Activated CD4-positive, alpha-beta memory T cell treated with anti-CD3 and anti-CD28 coated beads for 36 hours (primary cell): Measurements from ENCODE around the gene PDE4B. TPM values are rescaled to one million over a fixed set of nuclear protein-coding genes. Genes with fewer than 3 reads are reported as not detected.

ENCODE experiments used
- CTCF ChIA-PET: fragments of 350-600 bp; sonication (Branson Sonifier 250); formaldehyde crosslinking; loops from one replicate; lab custom pipeline; 2021; ENCODE audit warnings: antibody characterized with exemption, inconsistent platforms; lab: Charles Lee
- POLR2A ChIA-PET: fragments of 350-600 bp; sonication (Branson Sonifier 250); formaldehyde crosslinking; loops from one replicate; lab custom pipeline; 2021; ENCODE audit warnings: antibody characterized with exemption; lab: Charles Lee
- DNase-seq: peaks from one replicate; pipeline ENCODE4 v3.0.0-alpha.2; 2020
- H3K27ac Mint-ChIP-seq: one replicate; pipeline ENCODE4 v1.8.0; 2021; ENCODE audit warnings: mixed read lengths
- H3K27me3 Mint-ChIP-seq: one replicate; pipeline ENCODE4 v1.8.0; 2021; ENCODE audit warnings: mixed read lengths
- H3K36me3 Mint-ChIP-seq: one replicate; pipeline ENCODE4 v1.8.0; 2021; ENCODE audit warnings: mixed read lengths
- H3K4me1 Mint-ChIP-seq: one replicate; pipeline ENCODE4 v1.8.0; 2021; ENCODE audit warnings: low read depth, mixed read lengths
- H3K4me3 Mint-ChIP-seq: one replicate; pipeline ENCODE4 v1.8.0; 2021; ENCODE audit warnings: mild to moderate bottlenecking, mixed read lengths
- H3K9me3 Mint-ChIP-seq: one replicate; pipeline ENCODE4 v1.8.0; 2021; ENCODE audit warnings: mixed read lengths
- intact Hi-C: fragments of 100-400 bp; cut with micrococcal nuclease; formaldehyde crosslinking; loops from one replicate; pipeline ENCODE4 v1.15.1; 2023
- total RNA-seq, 2 experiments: library from RNA; stranded (reverse); gene quantifications; one replicate each; pipeline ENCODE4 v1.2.3, GENCODE V29; 2021

Gene PDE4B
- total RNA-seq, 2 experiments from 2014 or later = 34.7 to 38.3 TPM

GRCh38 chr1:66351913-66352312 is 559.2 kb downstream of the PDE4B start:
- Mint-ChIP-seq H3K9me3 (no peaks in the 10 kb centered on the region), H3K36me3 (peaks cover 35% of the 10 kb centered on the region), H3K27ac (peak overlapping the region; percentile 83), H3K4me1 (peaks cover 93% of the 10 kb centered on the region), H3K4me3 (peak overlapping the region; percentile 41), H3K27me3 (no peaks in the 10 kb centered on the region)
- DNase-seq = no peak
- CTCF ChIA-PET = interaction anchor here (0.6 to 6.1 kb wide), 13 partner anchors 8 to 104 kb away, joined by 3 to 39 read pairs (median 10); no protein-coding TSS in a partner anchor
- POLR2A ChIA-PET = interaction anchor here (0.7 to 4.0 kb wide), 14 partner anchors 9 to 108 kb away, joined by 3 to 70 read pairs (median 10); no protein-coding TSS in a partner anchor
- intact Hi-C loops = loop anchor here (1.0 to 5.0 kb wide), 7 partner anchors 8 to 930 kb away; partner anchors contain the start of genes LEPR and LEPROT

GRCh38 chr1:66352792-66353191 is 560.1 kb downstream of the PDE4B start:
- intact Hi-C loops = loop anchor here (1.0 to 5.0 kb wide), 2 partner anchors 8 to 930 kb away; partner anchors contain the start of genes LEPR and LEPROT
- peak overlapping the region; percentile 83 for H3K27ac Mint-ChIP-seq
- CTCF ChIA-PET = interaction anchor here (1.2 to 6.1 kb wide), 8 partner anchors 10 to 93 kb away, joined by 3 to 39 read pairs (median 16); no protein-coding TSS in a partner anchor
- H3K9me3 Mint-ChIP-seq = no peaks in the 10 kb centered on the region
- peaks cover 41% of the 10 kb centered on the region for H3K36me3 Mint-ChIP-seq
- peak overlapping the region; percentile 25 for H3K4me3 Mint-ChIP-seq
- H3K4me1 Mint-ChIP-seq = peaks cover 95% of the 10 kb centered on the region
- no peaks in the 10 kb centered on the region for H3K27me3 Mint-ChIP-seq
- no peak for DNase-seq
- POLR2A ChIA-PET = interaction anchor here (1.2 to 4.0 kb wide), 5 partner anchors 10 to 84 kb away, joined by 3 to 28 read pairs (median 17); no protein-coding TSS in a partner anchor

- DNase-seq = no peak
- ChIA-PET POLR2A (interaction anchor here (1.2 to 3.9 kb wide), 3 partner anchors 11 to 83 kb away, joined by 3 to 17 read pairs (median 3); no protein-coding TSS in a partner anchor), CTCF (interaction anchor here (1.2 to 6.1 kb wide), 5 partner anchors 14 to 92 kb away, joined by 3 to 39 read pairs (median 21); no protein-coding TSS in a partner anchor)
- H3K27me3 Mint-ChIP-seq = no peaks in the 10 kb centered on the region
- no peaks in the 10 kb centered on the region for H3K9me3 Mint-ChIP-seq
- peaks cover 46% of the 10 kb centered on the region for H3K36me3 Mint-ChIP-seq
- H3K4me3 Mint-ChIP-seq = peak overlapping the region; percentile 25
- peak overlapping the region; percentile 83 for H3K27ac Mint-ChIP-seq
- intact Hi-C loops = loop anchor here (5.0 kb wide), 1 partner anchor 931 kb away; the partner anchor contains the start of genes LEPR and LEPROT
- H3K4me1 Mint-ChIP-seq = peaks cover 95% of the 10 kb centered on the region
Observed at GRCh38 chr1:66353257-66353656, 560.6 kb downstream of the PDE4B start.

- POLR2A ChIA-PET = interaction anchor here (1.4 to 1.5 kb wide), 2 partner anchors 14 to 16 kb away, joined by 3 to 5 read pairs; no protein-coding TSS in a partner anchor
Observed at GRCh38 chr1:66354311-66355201, 561.9 kb downstream of the PDE4B start.

GRCh38 chr1:66355756-66356155 is 563.1 kb downstream of the PDE4B start:
- no peak overlapping the region for H3K4me3 Mint-ChIP-seq
- CTCF ChIA-PET = interaction anchor here (0.9 to 1.4 kb wide), 2 partner anchors 26 to 91 kb away, joined by 3 to 5 read pairs; no protein-coding TSS in a partner anchor
- H3K4me1 Mint-ChIP-seq = peaks cover 93% of the 10 kb centered on the region
- DNase-seq = no peak
- peaks cover 59% of the 10 kb centered on the region for H3K36me3 Mint-ChIP-seq
- intact Hi-C loops = no loop called here
- H3K27ac Mint-ChIP-seq = no peak overlapping the region
- no peaks in the 10 kb centered on the region for H3K27me3 Mint-ChIP-seq
- no peaks in the 10 kb centered on the region for H3K9me3 Mint-ChIP-seq
- POLR2A ChIA-PET = interaction anchor here (1.1 to 1.8 kb wide), 3 partner anchors 9 to 98 kb away, joined by 4 to 5 read pairs (median 5); no protein-coding TSS in a partner anchor

More at GRCh38 chr1:66354311-66355201, 561.9 kb downstream of the PDE4B start:
- H3K9me3 Mint-ChIP-seq = no peaks in the 10 kb centered on the region
- no peak for DNase-seq
- H3K4me3 Mint-ChIP-seq = no peak overlapping the region
- intact Hi-C loops = loop anchor here (5.0 kb wide), 1 partner anchor 932 kb away; the partner anchor contains the start of genes LEPR and LEPROT
- no peaks in the 10 kb centered on the region for H3K27me3 Mint-ChIP-seq
- peaks cover 96% of the 10 kb centered on the region for H3K4me1 Mint-ChIP-seq
- CTCF ChIA-PET = interaction anchor here (6.1 kb wide), 1 partner anchor 82 kb away, joined by 39 read pairs; no protein-coding TSS in a partner anchor
- peaks cover 55% of the 10 kb centered on the region for H3K36me3 Mint-ChIP-seq
- no peak overlapping the region for H3K27ac Mint-ChIP-seq

GRCh38 chr1:66356605-66357004 is 563.9 kb downstream of the PDE4B start:
- CTCF ChIA-PET = interaction anchor here (1.0 to 1.4 kb wide), 3 partner anchors 9 to 90 kb away, joined by 3 to 5 read pairs (median 3); no protein-coding TSS in a partner anchor
- intact Hi-C loops = no loop called here
- no peak for DNase-seq
- no peaks in the 10 kb centered on the region for H3K9me3 Mint-ChIP-seq
- POLR2A ChIA-PET = interaction anchor here (0.9 to 1.8 kb wide), 3 partner anchors 8 to 19 kb away, joined by 3 to 5 read pairs (median 3); no protein-coding TSS in a partner anchor
- H3K36me3 Mint-ChIP-seq = peaks cover 63% of the 10 kb centered on the region
- peaks cover 90% of the 10 kb centered on the region for H3K4me1 Mint-ChIP-seq
- H3K27ac Mint-ChIP-seq = no peak overlapping the region
- no peaks in the 10 kb centered on the region for H3K27me3 Mint-ChIP-seq
- H3K4me3 Mint-ChIP-seq = no peak overlapping the region

- CTCF ChIA-PET = interaction anchor here (0.9 to 1.1 kb wide), 3 partner anchors 9 to 110 kb away, joined by 3 read pairs; no protein-coding TSS in a partner anchor
- H3K4me3 Mint-ChIP-seq = no peak overlapping the region
- intact Hi-C loops = no loop called here
Observed at GRCh38 chr1:66357021-66357420, 564.3 kb downstream of the PDE4B start.

GRCh38 chr1:66357478-66358197 is 564.9 kb downstream of the PDE4B start:
- CTCF ChIA-PET = interaction anchor here (0.9 to 1.0 kb wide), 2 partner anchors 8 to 110 kb away, joined by 3 read pairs; no protein-coding TSS in a partner anchor
- POLR2A ChIA-PET = interaction anchor here (0.8 to 1.1 kb wide), 2 partner anchors 9 to 79 kb away, joined by 3 read pairs; no protein-coding TSS in a partner anchor
- Mint-ChIP-seq H3K27ac (peak overlapping the region; percentile 45), H3K36me3 (peaks cover 67% of the 10 kb centered on the region), H3K4me3 (peak overlapping the region; percentile 11), H3K27me3 (no peaks in the 10 kb centered on the region), H3K4me1 (peaks cover 90% of the 10 kb centered on the region), H3K9me3 (no peaks in the 10 kb centered on the region)
- intact Hi-C loops = no loop called here
- no peak for DNase-seq

More at GRCh38 chr1:66357021-66357420, 564.3 kb downstream of the PDE4B start:
- POLR2A ChIA-PET = interaction anchor here (0.9 to 1.8 kb wide), 3 partner anchors 8 to 18 kb away, joined by 3 to 5 read pairs (median 3); no protein-coding TSS in a partner anchor
- Mint-ChIP-seq H3K27me3 (no peaks in the 10 kb centered on the region), H3K36me3 (peaks cover 66% of the 10 kb centered on the region), H3K27ac (no peak overlapping the region), H3K4me1 (peaks cover 90% of the 10 kb centered on the region), H3K9me3 (no peaks in the 10 kb centered on the region)
- DNase-seq = no peak

- Mint-ChIP-seq H3K36me3 (peaks cover 70% of the 10 kb centered on the region), H3K4me1 (peaks cover 81% of the 10 kb centered on the region), H3K4me3 (no peak overlapping the region), H3K27ac (no peak overlapping the region), H3K27me3 (no peaks in the 10 kb centered on the region), H3K9me3 (no peaks in the 10 kb centered on the region)
- CTCF ChIA-PET = interaction anchor here (1.6 to 2.3 kb wide), 3 partner anchors 9 to 77 kb away, joined by 7 to 11 read pairs (median 9); no protein-coding TSS in a partner anchor
- no peak for DNase-seq
- intact Hi-C loops = no loop called here
- POLR2A ChIA-PET = interaction anchor here (0.7 kb wide), 1 partner anchor 10 kb away, joined by 3 read pairs; no protein-coding TSS in a partner anchor
Observed at GRCh38 chr1:66359269-66359668, 566.6 kb downstream of the PDE4B start.

GRCh38 chr1:66359815-66360214 is 567.1 kb downstream of the PDE4B start:
- CTCF ChIA-PET = interaction anchor here (1.2 to 12.3 kb wide), 9 partner anchors 9 to 106 kb away, joined by 3 to 110 read pairs (median 7); no protein-coding TSS in a partner anchor
- peaks cover 71% of the 10 kb centered on the region for H3K36me3 Mint-ChIP-seq
- no peaks in the 10 kb centered on the region for H3K27me3 Mint-ChIP-seq
- H3K27ac Mint-ChIP-seq = no peak overlapping the region
- POLR2A ChIA-PET = interaction anchor here (0.7 to 1.5 kb wide), 2 partner anchors 9 to 11 kb away, joined by 3 read pairs; no protein-coding TSS in a partner anchor
- H3K9me3 Mint-ChIP-seq = no peaks in the 10 kb centered on the region
- intact Hi-C loops = loop anchor here (1.0 kb wide), 1 partner anchor 8 kb away; no protein-coding TSS in a partner anchor
- DNase-seq = no peak
- H3K4me1 Mint-ChIP-seq = peaks cover 81% of the 10 kb centered on the region
- H3K4me3 Mint-ChIP-seq = no peak overlapping the region
